B cell (primary cell): Measurements from ENCODE around the gene NPIPA2. TPM values are rescaled to one million over a fixed set of nuclear protein-coding genes. Genes with fewer than 3 reads are reported as not detected.
A peak's percentile ranks its signal among the peaks of the same experiment; 100 is the strongest.
"Not testable (repeated sequence)": the region's sequence is repeated elsewhere in the genome, so short reads cannot be mapped to it uniquely, and the experiment has no call there.

Source experiments
- ATAC-seq: fragments of 200-7000 bp; cut with Tn5 transposase; one replicate; pipeline ENCODE4 v1.10.0; 2021; ENCODE audit warnings: low read depth, mild to moderate bottlenecking, moderate number of reproducible peaks, moderate library complexity
- CTCF ChIA-PET: fragments of 350-600 bp; sonication (Branson Sonifier 250); formaldehyde crosslinking; loops from one replicate; lab custom pipeline; 2021; ENCODE audit warnings: antibody characterized with exemption, inconsistent platforms; lab: Charles Lee
- POLR2A ChIA-PET: fragments of 350-600 bp; sonication (Branson Sonifier 250); formaldehyde crosslinking; loops from one replicate; lab custom pipeline; 2021; ENCODE audit warnings: antibody characterized with exemption; lab: Charles Lee
- DNase-seq: peaks from one replicate; pipeline ENCODE4 v3.0.0; 2013
- H2AFZ ChIP-seq: 2 replicates; pipeline ENCODE4 v1.6.1; 2012; ENCODE audit warnings: mild to moderate bottlenecking, low read depth, low read length; ENCODE audit not compliant: insufficient read depth, poor library complexity, severe bottlenecking
- H3K27ac ChIP-seq, 2 donors: 1 replicate in 1 of 2; 2 replicates in 1 of 2; pipeline ENCODE4 v1.5.1; 2012 to 2013; ENCODE audit warnings: low read length in 2 of 2, mild to moderate bottlenecking in 2 of 2, moderate library complexity in 1 of 2
- H3K27me3 ChIP-seq, 4 experiments: fragments of 200-600 bp in 1 of 4; sonication (generic) in 1 of 4; replicated peaks in 1 of 4; 1 replicate in 2 of 4; 2 replicates in 2 of 4; pipeline versions ENCODE4 v1.6.1 to v1.7.0; 2013 to 2016; ENCODE audit warnings: low read length in 3 of 4, mild to moderate bottlenecking in 2 of 4, mixed read lengths in 1 of 4, moderate library complexity in 1 of 4; ENCODE audit not compliant: insufficient read depth in 4 of 4, control insufficient read depth in 3 of 4; ENCODE audit errors: control extremely low read depth in 1 of 4
- H3K36me3 ChIP-seq, 2 experiments: replicated peaks in 1 of 2; 1 replicate in 1 of 2; 2 replicates in 1 of 2; pipeline versions ENCODE4 v1.6.1 to v1.7.1; 2013; ENCODE audit warnings: low read length in 1 of 2; ENCODE audit not compliant: insufficient read depth in 2 of 2, control insufficient read depth in 1 of 2; ENCODE audit errors: control extremely low read depth in 1 of 2, extremely low read depth in 1 of 2
- H3K4me1 ChIP-seq, 2 donors: fragments of 200-600 bp in 1 of 2; sonication (generic) in 1 of 2; 1 replicate in 1 of 2; 2 replicates in 1 of 2; pipeline versions ENCODE4 v1.5.1 to v1.6.1; 2013 to 2017; ENCODE audit warnings: low read length in 2 of 2; ENCODE audit not compliant: control insufficient read depth in 2 of 2, insufficient read depth in 2 of 2
- H3K4me2 ChIP-seq: replicated peaks from 2 replicates; pipeline ENCODE3; 2012; ENCODE audit warnings: mild to moderate bottlenecking, low read depth, low read length; ENCODE audit not compliant: poor library complexity, severe bottlenecking
- H3K4me3 ChIP-seq, 5 experiments: fragments of 200-600 bp in 1 of 5; sonication (generic) in 1 of 5; 1 replicate in 3 of 5; 2 replicates in 2 of 5; pipeline versions ENCODE4 v1.5.1 to v1.7.0; 2011 to 2016; ENCODE audit warnings: low read length in 4 of 5, mild to moderate bottlenecking in 4 of 5, low read depth in 2 of 5, control low read depth in 1 of 5, moderate library complexity in 1 of 5; ENCODE audit not compliant: insufficient read depth in 1 of 5; ENCODE audit errors: control extremely low read depth in 1 of 5, extremely low read depth in 1 of 5
- H3K79me2 ChIP-seq: fragments of 200-600 bp; sonication (generic); one replicate; pipeline ENCODE4 v1.6.0; 2016; ENCODE audit warnings: low read length; ENCODE audit not compliant: control insufficient read depth, insufficient read depth
- H3K9ac ChIP-seq: fragments of 200-600 bp; sonication (generic); 2 replicates; pipeline ENCODE4 v1.6.1; 2017; ENCODE audit warnings: mild to moderate bottlenecking, low read length, moderate library complexity
- H3K9me3 ChIP-seq, 3 donors: one replicate each; pipeline versions ENCODE4 v1.6.1 to v1.7.1; 2013; ENCODE audit warnings: low read length in 2 of 3; ENCODE audit not compliant: control insufficient read depth in 2 of 3, insufficient read depth in 1 of 3; ENCODE audit errors: control extremely low read depth in 1 of 3
- H4K20me1 ChIP-seq: 2 replicates; pipeline ENCODE4 v1.6.0; 2012; ENCODE audit warnings: mild to moderate bottlenecking, low read length; ENCODE audit not compliant: insufficient read depth, control insufficient read depth, poor library complexity, severe bottlenecking
- H3K27ac Mint-ChIP-seq: one replicate; pipeline ENCODE4 v1.8.0; 2021; ENCODE audit warnings: mixed read lengths
- H3K27me3 Mint-ChIP-seq: one replicate; pipeline ENCODE4 v1.8.0; 2021; ENCODE audit warnings: mixed read lengths
- H3K4me1 Mint-ChIP-seq: one replicate; pipeline ENCODE4 v1.8.0; 2021; ENCODE audit warnings: mixed read lengths
- H3K4me3 Mint-ChIP-seq: one replicate; pipeline ENCODE4 v1.8.0; 2021; ENCODE audit warnings: mixed read lengths
- H3K9me3 Mint-ChIP-seq: one replicate; pipeline ENCODE4 v1.8.0; 2022; ENCODE audit warnings: mixed read lengths; ENCODE audit not compliant: insufficient read depth
- WGBS: methylation state at CpG from one replicate; pipeline ENCODE4 v1.1.5; 2013; ENCODE audit warnings: missing lambda C conversion rate; ENCODE audit not compliant: insufficient coverage; 5-methylcytosine and 5-hydroxymethylcytosine counted together
- intact Hi-C: fragments of 100-400 bp; cut with micrococcal nuclease; formaldehyde crosslinking; loops from one replicate; pipeline ENCODE4 v1.10.0; 2022
- polyA plus RNA-seq: library from polyadenylated mRNA; depleted of rRNA; stranded (reverse); fragments of >200 nt; gene quantifications from 2 replicates; pipeline ENCODE4 v1.2.3, GENCODE V29; 2012
- total RNA-seq, 2 donors: library from RNA; stranded (reverse); fragments of 120-200 nt in 1 of 2; gene quantifications; 1 replicate in 1 of 2; 2 replicates in 1 of 2; pipeline versions ENCODE4 v1.2.3 to v1.2.4, GENCODE V29; 2013 to 2022

NPIPA2 gene
- total and polyA plus RNA-seq, 2 donors (not counting 1 experiment from before 2014, with no cell fraction given) = 1.5 to 4.9 TPM

DNA sequence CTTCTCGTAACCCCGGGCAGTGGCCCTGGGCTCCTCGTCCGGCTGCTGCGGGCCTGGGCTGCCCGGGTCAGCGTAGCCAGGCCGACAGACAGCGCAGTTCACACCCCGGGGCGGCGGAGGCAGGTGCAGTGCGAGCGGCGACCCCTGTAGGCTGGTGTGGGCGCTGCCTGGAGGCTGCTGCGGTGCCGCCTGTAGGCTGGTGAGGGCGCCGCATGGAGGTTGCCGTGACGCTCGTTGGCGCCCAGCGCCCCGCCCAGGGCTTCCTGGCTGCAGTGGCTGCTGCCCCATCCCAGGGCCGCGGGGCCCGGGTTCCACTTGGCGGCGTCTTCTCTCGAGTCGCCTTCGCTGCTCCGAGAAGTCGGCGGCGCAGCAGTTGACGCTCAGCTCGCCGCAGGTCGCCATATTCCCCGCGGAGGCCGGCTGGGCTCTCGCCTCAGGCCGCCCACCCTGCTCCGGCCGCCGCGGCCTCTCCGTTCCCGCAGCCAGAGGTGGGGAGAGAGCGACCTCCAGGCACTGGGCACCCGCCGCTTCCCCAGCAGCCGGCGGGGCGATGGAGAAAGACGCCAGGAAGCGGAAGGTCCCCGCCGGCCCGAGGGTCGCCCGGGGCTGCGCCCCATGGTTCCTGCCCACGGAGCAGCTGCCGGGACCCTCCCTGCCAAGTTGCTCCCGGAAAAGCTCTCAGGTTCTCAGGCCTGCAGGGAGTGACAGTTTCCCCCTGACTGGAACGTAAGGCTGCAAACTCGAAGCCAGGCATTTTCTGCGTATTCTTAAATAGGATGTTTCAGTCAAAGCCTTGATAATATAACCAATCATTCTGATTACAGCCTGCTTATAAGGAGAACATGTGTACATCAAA, 38.9 kb upstream of the NPIPA2 start, which contains the start of gene NPIPA3:
Gene NPIPA3 (plus strand): TSS at position 256 of the 856 bp plus-strand sequence. CDS start 5,533 bp downstream, outside the sequence.
- H3K4me1 Mint-ChIP-seq, H3K27ac ChIP-seq, H3K9ac ChIP-seq, H3K9me3 Mint-ChIP-seq, H3K4me2 ChIP-seq, H3K4me1 ChIP-seq, H3K36me3 ChIP-seq, H3K4me3 ChIP-seq, H3K27me3 Mint-ChIP-seq, H2AFZ ChIP-seq, CTCF ChIA-PET, H3K79me2 ChIP-seq, H4K20me1 ChIP-seq, H3K9me3 ChIP-seq, H3K4me3 Mint-ChIP-seq, intact Hi-C loops, DNase-seq, H3K27me3 ChIP-seq, POLR2A ChIA-PET, H3K27ac Mint-ChIP-seq: not testable (repeated sequence)
- WGBS = no CpG with 5 or more reads among the region's 73 CpGs
- ATAC-seq = peak; percentile 99

DNA sequence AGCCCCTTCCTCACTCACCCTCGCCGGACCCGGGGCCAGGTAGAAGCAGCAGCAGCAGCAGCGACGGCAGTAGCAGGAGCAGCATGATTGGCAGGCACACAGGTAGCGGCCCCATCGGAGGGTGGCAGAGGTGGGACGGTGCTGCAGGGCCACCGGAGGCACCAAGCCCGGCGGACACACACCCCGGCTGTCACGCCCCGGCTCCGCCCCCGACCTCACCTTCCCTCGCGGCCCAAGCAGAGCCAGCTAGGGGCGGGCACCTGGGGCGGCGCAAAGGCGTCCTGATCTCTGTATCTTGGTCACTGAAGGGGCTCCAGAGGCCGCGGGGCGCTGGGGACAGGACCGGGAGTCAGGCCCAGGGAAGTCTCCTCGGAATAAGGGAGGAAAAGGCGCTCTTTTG, 9.1 kb upstream of the NPIPA2 start:
- WGBS = no CpG with 5 or more reads among the region's 28 CpGs

DNA sequence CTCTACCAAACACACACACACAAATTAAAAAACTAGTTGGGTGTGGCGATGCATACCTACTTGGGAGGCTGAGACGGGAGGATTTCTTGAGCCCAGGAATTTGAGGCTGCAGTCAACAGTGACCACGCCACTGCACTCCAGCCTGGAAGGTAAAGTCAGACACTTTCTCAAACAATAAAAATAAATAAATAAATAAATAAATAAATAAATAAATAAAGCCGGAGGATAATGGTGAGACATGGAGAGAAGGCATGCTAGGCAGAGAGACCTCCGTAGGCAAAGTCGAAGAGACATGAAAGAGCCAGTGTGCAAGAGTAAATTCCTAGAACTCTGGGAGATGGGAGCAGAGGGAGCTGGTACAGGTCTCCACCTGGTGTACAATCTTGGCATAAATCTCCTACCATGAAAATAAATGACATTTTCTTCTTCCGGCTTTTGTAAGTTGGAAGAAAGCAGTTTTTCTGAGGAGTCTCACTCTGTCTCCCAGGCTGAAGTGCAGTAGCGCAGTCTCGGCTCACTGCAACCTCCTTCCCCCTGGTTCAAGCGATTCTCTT, 1.4 kb upstream of the NPIPA2 start:
- H3K27me3 ChIP-seq, H3K36me3 ChIP-seq, POLR2A ChIA-PET, H3K9me3 ChIP-seq, H3K4me2 ChIP-seq, H3K9me3 Mint-ChIP-seq, H2AFZ ChIP-seq, intact Hi-C loops, ATAC-seq, DNase-seq, H3K27ac ChIP-seq, H3K4me1 ChIP-seq, H3K27ac Mint-ChIP-seq, CTCF ChIA-PET, H3K4me1 Mint-ChIP-seq, H3K4me3 Mint-ChIP-seq, H3K4me3 ChIP-seq, H3K9ac ChIP-seq, H3K79me2 ChIP-seq, H4K20me1 ChIP-seq, H3K27me3 Mint-ChIP-seq: not testable (repeated sequence)
- no CpG with 5 or more reads among the region's 10 CpGs for WGBS

More for the DNA sequence above, 9.1 kb upstream of the NPIPA2 start:
- H3K27ac Mint-ChIP-seq, H3K9me3 Mint-ChIP-seq, intact Hi-C loops, H2AFZ ChIP-seq, H3K9ac ChIP-seq, DNase-seq, H3K27me3 Mint-ChIP-seq, H4K20me1 ChIP-seq, H3K4me3 Mint-ChIP-seq, H3K4me2 ChIP-seq, H3K79me2 ChIP-seq, H3K36me3 ChIP-seq, H3K4me1 Mint-ChIP-seq, ATAC-seq, H3K27me3 ChIP-seq, H3K4me3 ChIP-seq, H3K4me1 ChIP-seq, H3K27ac ChIP-seq, POLR2A ChIA-PET, CTCF ChIA-PET, H3K9me3 ChIP-seq: not testable (repeated sequence)

DNA sequence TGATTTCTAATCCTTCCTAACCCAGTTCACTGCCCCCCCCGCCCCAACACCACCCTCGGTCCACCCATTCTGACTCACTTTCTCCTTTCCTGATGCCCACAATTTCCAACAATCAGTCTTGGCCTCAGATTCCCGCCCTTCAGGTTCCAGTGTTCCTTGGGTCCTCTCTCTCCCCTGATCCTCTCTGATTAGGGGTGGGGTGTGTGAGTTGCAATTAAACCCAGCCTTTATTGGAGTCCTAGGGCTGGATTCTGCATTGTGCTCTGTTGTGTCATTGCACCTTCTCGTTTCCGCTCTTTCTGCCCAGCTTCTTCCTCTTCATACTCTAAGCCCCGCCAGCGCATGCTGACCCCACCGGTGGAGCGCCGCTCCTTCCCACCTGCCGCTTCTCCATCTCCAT, 539 bp upstream of the NPIPA2 start:
- H3K27ac Mint-ChIP-seq, H2AFZ ChIP-seq, H3K9me3 Mint-ChIP-seq, H3K9ac ChIP-seq, POLR2A ChIA-PET, H3K27ac ChIP-seq, H3K4me2 ChIP-seq, H3K4me3 Mint-ChIP-seq, H3K27me3 ChIP-seq, H3K79me2 ChIP-seq, H3K4me1 ChIP-seq, H3K36me3 ChIP-seq, H3K4me1 Mint-ChIP-seq, H3K4me3 ChIP-seq, DNase-seq, H3K27me3 Mint-ChIP-seq, H4K20me1 ChIP-seq, H3K9me3 ChIP-seq, intact Hi-C loops, CTCF ChIA-PET: not testable (repeated sequence)
- peak; percentile 3 for ATAC-seq
- no CpG with 5 or more reads among the region's 11 CpGs for WGBS
